SW480 (cell line): ENCODE results near the gene PTPRD.

Experiments
- DNase-seq: peaks from one replicate; pipeline ENCODE4 v3.0.0-alpha.2; 2016; ENCODE audit warnings: low spot score

The PTPRD gene

GRCh38 chr9:8863886-8864544, 1748.8 kb downstream of the PTPRD start:
- DNase-seq: no peak

- no peak for DNase-seq
These were observed 1749.7 kb downstream of the PTPRD start for GRCh38 chr9:8863069-8863468.

- no peak for DNase-seq
These were observed 1751.9 kb downstream of the PTPRD start for GRCh38 chr9:8860925-8861324.

- no peak for DNase-seq
These were observed 1752.7 kb downstream of the PTPRD start for GRCh38 chr9:8860086-8860485.

- no peak for DNase-seq
These were observed 1753.4 kb downstream of the PTPRD start for GRCh38 chr9:8859416-8859815.

- DNase-seq: no peak
These were observed 1754.1 kb downstream of the PTPRD start for GRCh38 chr9:8858596-8859161.

- DNase-seq: no peak
These were observed 1754.7 kb downstream of the PTPRD start for GRCh38 chr9:8857926-8858595.

GRCh38 chr9:8857068-8857925, 1755.5 kb downstream of the PTPRD start:
- DNase-seq: no peak

GRCh38 chr9:8856396-8857067, 1756.3 kb downstream of the PTPRD start:
- no peak for DNase-seq

GRCh38 chr9:8855046-8855445, 1757.8 kb downstream of the PTPRD start:
- DNase-seq: no peak

GRCh38 chr9:8852301-8852864, 1760.4 kb downstream of the PTPRD start:
- DNase-seq: no peak

GRCh38 chr9:8850914-8851313, 1761.9 kb downstream of the PTPRD start:
- DNase-seq: no peak

GRCh38 chr9:8845808-8846207, 1767.0 kb downstream of the PTPRD start:
- no peak for DNase-seq

GRCh38 chr9:8845376-8845775, 1767.4 kb downstream of the PTPRD start:
- no peak for DNase-seq

- DNase-seq: no peak
These were observed 1768.3 kb downstream of the PTPRD start for GRCh38 chr9:8844549-8844948.

- DNase-seq: no peak
These were observed 1770.2 kb downstream of the PTPRD start for GRCh38 chr9:8842402-8843193.

- no peak for DNase-seq
These were observed 1774.7 kb downstream of the PTPRD start for GRCh38 chr9:8838136-8838535.

- DNase-seq: no peak
These were observed 1777.5 kb downstream of the PTPRD start for GRCh38 chr9:8835291-8835690.

- no peak for DNase-seq
These were observed 1779.8 kb downstream of the PTPRD start for GRCh38 chr9:8832955-8833354.

GRCh38 chr9:8832386-8832785, 1780.4 kb downstream of the PTPRD start:
- no peak for DNase-seq

GRCh38 chr9:8831568-8831967, 1781.2 kb downstream of the PTPRD start:
- no peak for DNase-seq
